ENCODE measurements around the gene TIRAP. TPM values are rescaled to one million over a fixed set of nuclear protein-coding genes. Genes with fewer than 3 reads are reported as not detected.

Gene TIRAP
- total RNA-seq, 1 donor from 2014 or later: 13.7 TPM

DNA sequence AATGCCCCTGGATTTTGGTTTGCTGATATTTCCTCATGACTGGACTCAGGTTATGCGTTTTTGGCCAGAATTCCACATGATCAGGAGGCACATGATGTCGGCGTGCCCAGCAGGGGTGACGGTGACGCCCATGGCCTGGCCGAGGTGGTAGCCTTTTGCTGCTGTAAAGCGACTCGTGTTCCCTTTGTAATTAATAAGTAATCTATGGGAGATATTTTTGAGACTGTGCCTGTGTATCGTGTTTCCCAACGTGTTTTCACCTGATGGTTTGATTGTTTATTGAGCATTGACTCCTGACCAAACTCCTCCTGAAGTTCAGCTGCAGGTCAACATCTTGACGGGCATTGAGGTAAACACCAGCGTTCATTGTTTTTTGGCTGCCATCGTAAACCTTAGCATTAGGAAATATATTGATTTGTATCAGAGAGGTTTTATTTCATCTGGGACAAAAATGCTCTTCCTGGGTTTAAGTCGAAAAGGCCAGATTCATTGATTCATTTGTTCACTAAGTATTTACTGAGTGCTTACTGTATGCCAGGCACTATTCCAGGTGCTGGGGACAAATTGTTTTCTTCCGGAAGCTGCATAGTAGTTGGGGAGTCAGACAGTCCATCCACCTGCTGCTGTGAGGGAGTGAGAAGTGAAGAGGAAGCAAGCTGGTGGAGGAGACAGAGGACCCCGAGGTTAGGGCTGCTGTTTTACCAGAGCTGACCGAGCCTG, 44.5 kb downstream of the TIRAP start:
- Histone ChIP-seq H3K4me3 (no peak overlapping the region), H3K4me1 (no peaks in the 10 kb centered on the region), H3K36me3 (peaks cover 11% of the 10 kb centered on the region), H3K27ac (no peak overlapping the region), H3K9me3 (no peaks in the 10 kb centered on the region), H3K27me3 (no peaks in the 10 kb centered on the region)
- TF ChIP-seq, protein P1, sequence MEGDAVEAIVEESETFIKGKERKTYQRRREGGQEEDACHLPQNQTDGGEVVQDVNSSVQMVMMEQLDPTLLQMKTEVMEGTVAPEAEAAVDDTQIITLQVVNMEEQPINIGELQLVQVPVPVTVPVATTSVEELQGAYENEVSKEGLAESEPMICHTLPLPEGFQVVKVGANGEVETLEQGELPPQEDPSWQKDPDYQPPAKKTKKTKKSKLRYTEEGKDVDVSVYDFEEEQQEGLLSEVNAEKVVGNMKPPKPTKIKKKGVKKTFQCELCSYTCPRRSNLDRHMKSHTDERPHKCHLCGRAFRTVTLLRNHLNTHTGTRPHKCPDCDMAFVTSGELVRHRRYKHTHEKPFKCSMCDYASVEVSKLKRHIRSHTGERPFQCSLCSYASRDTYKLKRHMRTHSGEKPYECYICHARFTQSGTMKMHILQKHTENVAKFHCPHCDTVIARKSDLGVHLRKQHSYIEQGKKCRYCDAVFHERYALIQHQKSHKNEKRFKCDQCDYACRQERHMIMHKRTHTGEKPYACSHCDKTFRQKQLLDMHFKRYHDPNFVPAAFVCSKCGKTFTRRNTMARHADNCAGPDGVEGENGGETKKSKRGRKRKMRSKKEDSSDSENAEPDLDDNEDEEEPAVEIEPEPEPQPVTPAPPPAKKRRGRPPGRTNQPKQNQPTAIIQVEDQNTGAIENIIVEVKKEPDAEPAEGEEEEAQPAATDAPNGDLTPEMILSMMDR (IDR thresholded peaks at IDR 0.05): no peak
- intact Hi-C loops (cut with DNase I): no loop called here
- no peak for DNase-seq
- ATAC-seq: no peak

DNA sequence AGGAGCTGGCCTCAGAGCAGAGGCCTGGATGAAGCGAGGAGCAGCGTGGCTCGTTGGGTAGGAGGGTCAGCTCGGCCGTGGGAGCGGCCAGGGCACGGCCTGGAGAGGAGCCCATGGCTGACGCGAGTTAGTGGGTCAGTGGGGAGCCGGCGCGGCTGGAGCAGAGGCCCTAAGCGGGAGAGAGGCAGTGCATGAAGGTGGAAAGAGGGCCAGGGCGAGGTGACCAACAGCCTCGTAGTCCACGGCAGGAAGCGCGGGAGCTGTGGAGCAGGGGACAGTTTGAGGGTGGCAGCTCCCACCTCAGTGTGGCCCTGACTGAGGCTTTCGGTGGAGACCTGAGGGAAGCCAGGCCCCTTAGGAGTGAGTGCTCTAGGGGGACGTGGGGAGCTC, 45.1 kb downstream of the TIRAP start:
- Histone ChIP-seq H3K4me3 (no peak overlapping the region), H3K4me1 (no peaks in the 10 kb centered on the region), H3K36me3 (peaks cover 13% of the 10 kb centered on the region), H3K27me3 (no peaks in the 10 kb centered on the region), H3K27ac (no peak overlapping the region), H3K9me3 (no peaks in the 10 kb centered on the region)
- intact Hi-C loops (cut with DNase I): no loop called here
- peak; percentile 53 for DNase-seq
- TF ChIP-seq, protein P1 (IDR thresholded peaks at IDR 0.05): no peak
- peak; percentile 23 for ATAC-seq

DNA sequence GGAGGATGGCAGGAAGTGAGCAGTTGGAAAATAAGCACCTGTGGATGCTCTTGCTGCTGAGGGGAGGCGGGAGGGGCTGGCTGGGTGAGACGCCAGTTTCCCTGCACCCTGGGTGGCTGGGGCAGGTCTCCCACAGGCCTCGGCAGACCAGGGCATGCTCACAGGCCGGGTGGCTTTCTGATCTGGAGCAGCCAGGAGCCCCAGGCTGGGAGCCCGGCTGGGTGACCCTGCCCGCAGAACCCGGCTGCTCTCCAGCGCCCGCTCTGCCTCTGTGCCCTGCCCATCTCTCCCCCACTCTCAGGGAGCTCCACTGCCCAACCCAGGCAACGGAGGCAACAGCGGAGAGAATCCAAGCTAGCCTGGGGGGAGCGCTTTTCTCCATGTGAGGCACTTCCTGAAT, 45.6 kb downstream of the TIRAP start:
- H3K36me3 ChIP-seq: peaks cover 13% of the 10 kb centered on the region
- no peak overlapping the region for H3K27ac ChIP-seq
- TF ChIP-seq, protein P1 (IDR thresholded peaks at IDR 0.05): no peak
- ATAC-seq: no peak
- DNase-seq: peak; percentile 58
- H3K9me3 ChIP-seq: no peaks in the 10 kb centered on the region
- no peaks in the 10 kb centered on the region for H3K27me3 ChIP-seq
- no peak overlapping the region for H3K4me3 ChIP-seq
- intact Hi-C loops (cut with DNase I): no loop called here
- no peaks in the 10 kb centered on the region for H3K4me1 ChIP-seq

DNA sequence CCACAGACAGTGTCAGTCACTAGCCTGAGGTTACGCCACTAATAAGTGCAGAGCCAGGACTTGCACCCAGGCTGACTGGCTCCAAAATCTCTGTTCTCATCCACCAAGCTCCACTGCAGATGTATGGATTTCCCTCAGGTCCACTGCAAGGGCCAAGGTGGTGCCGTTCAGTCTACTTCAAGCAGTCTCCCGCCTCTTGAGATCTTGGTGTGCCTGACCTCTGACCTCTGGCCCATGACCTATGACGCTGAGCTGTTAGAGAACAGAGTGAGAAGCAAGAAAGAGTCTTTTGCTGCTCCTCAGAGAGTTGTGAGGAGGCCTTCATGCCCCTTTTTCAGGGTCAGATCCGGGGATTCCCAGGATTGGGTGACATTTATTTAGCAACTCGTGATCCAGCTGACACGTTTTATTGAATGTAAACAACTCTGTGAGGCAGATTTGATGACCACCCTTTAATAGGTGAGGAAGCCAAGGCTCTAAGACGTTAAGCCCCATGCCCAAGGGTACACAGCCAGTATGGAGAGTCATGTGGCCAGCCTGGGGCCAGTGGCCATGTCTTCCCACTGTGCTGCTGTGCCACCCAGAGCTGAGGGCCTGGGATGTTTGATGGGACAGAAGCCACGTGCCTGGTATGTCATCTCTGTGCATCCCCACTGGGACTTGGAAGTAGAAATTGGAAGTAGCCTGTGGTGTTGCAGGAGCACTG, 46.2 kb downstream of the TIRAP start:
- ATAC-seq (no peak), DNase-seq (no peak)
- no peaks in the 10 kb centered on the region for H3K9me3 ChIP-seq
- peaks cover 13% of the 10 kb centered on the region for H3K36me3 ChIP-seq
- H3K4me3 ChIP-seq: no peak overlapping the region
- no peak overlapping the region for H3K27ac ChIP-seq
- no peaks in the 10 kb centered on the region for H3K27me3 ChIP-seq
- H3K4me1 ChIP-seq: no peaks in the 10 kb centered on the region
- intact Hi-C loops (cut with DNase I): no loop called here
- TF ChIP-seq, protein P1 (IDR thresholded peaks at IDR 0.05): no peak

DNA sequence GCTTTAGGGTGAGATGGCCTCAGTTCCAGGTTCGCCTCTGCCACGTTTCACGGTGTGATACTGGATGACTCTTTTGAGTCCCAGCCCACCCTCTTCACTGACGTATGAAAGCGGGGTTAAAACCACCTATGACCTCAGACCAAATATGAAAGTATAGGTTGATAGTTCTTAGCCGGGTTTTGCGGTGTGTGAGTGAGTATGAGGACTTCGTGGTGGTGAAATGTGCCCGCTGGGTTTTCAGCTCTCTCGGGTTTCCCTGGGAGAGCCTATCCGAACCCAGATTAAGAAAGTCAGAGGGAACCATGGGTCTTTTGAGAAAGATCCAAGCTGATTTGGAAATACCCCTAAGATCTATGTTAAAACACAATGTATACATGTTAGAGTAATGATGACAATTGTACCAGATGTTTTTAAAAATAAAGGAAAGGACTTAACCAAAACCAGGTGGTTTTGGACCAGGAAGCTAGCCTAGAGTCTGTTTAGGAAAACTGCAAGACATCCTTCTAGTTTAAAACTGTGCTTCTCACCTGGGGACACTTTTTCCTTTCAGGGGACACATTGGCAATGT, 46.8 kb downstream of the TIRAP start:
- peaks cover 13% of the 10 kb centered on the region for H3K36me3 ChIP-seq
- intact Hi-C loops (cut with DNase I): no loop called here
- no peaks in the 10 kb centered on the region for H3K27me3 ChIP-seq
- ATAC-seq (no peak), DNase-seq (no peak)
- TF ChIP-seq, protein P1 (IDR thresholded peaks at IDR 0.05): no peak
- no peak overlapping the region for H3K27ac ChIP-seq
- no peaks in the 10 kb centered on the region for H3K9me3 ChIP-seq
- no peaks in the 10 kb centered on the region for H3K4me1 ChIP-seq
- H3K4me3 ChIP-seq: no peak overlapping the region

Data from upper lobe of right lung (tissue), 1 donor.